RWPE1 (cell line): Measurements from ENCODE around the gene ATXN7.
A peak's percentile ranks its signal among the peaks of the same experiment; 100 is the strongest.

Experiments
- CTCF ChIA-PET: fragments of 350-600 bp; sonication (Branson Sonifier 250); formaldehyde crosslinking; extraction: SDS; loops from one replicate; lab custom pipeline; 2021; lab: Yijun Ruan, JAX
- POLR2A ChIA-PET: fragments of 400-600 bp; formaldehyde crosslinking; extraction: SDS; loops from one replicate; lab custom pipeline; 2020; ENCODE audit warnings: antibody characterized with exemption; ENCODE audit not compliant: low non-redundant PET; lab: Yijun Ruan, JAX
- DNase-seq: peaks from one replicate; pipeline ENCODE4 v3.0.0; 2012; ENCODE audit warnings: low spot score
- H3K27ac ChIP-seq: fragments of 450-650 bp; 2 replicates; pipeline ENCODE4 v1.5.1; 2017
- TF ChIP-seq, protein P1 (sequence below): fragments of 450-650 bp; conservative IDR thresholded peaks from 2 replicates; pipeline ENCODE4 v1.5.1; 2017; ENCODE audit warnings: low read depth, mild to moderate bottlenecking

ATXN7 gene

DNA sequence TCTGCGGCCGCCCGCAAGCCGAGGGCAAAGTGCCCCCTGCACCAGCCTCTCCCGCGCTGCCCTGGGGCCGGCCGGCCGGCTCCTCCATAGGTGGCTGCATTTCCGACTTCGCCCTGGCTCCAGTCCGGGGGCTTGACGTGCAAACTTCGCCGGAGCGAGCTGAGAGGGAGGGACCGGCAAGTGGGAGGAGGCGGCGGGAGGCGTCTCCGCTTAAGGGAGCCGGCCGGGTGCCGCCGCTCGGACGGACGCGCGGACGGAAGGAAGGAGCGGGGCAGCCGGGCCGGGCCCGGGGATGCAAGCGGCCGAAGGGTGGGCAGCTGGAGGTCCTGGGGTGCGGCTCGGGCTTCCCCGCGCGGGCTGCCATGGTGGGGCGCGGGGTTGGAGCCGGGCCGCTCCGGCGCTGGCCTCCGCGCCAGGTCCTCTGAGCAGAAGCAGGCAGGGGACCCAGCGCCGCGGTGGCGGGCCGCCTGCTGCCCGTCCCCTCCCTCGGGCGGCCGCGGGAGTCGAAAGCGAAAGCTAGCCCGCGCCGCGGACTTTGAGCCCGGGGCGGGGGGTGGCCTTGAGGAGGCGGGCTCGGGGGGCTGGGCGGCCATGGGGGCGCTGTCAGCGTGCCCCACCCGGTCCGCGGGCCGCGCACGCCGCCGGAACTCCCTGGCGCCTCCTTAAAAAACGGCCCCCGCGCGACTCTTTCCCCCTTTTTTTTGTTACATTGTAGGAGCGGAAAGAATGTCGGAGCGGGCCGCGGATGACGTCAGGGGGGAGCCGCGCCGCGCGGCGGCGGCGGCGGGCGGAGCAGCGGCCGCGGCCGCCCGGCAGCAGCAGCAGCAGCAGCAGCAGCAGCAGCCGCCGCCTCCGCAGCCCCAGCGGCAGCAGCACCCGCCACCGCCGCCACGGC is 48.5 kb downstream of the ATXN7 start, which contains the start of gene SCAANT1:
TSS of gene SCAANT1 (minus strand) at position 511 of the 895 bp plus-strand sequence.
- ChIA-PET POLR2A (no interaction called here), CTCF (interaction anchor here (0.6 to 1.0 kb wide), 2 partner anchors 43 to 722 kb away, joined by 3 read pairs; no protein-coding TSS in a partner anchor)
- DNase-seq = peak; percentile 79
- TF ChIP-seq, protein P1, sequence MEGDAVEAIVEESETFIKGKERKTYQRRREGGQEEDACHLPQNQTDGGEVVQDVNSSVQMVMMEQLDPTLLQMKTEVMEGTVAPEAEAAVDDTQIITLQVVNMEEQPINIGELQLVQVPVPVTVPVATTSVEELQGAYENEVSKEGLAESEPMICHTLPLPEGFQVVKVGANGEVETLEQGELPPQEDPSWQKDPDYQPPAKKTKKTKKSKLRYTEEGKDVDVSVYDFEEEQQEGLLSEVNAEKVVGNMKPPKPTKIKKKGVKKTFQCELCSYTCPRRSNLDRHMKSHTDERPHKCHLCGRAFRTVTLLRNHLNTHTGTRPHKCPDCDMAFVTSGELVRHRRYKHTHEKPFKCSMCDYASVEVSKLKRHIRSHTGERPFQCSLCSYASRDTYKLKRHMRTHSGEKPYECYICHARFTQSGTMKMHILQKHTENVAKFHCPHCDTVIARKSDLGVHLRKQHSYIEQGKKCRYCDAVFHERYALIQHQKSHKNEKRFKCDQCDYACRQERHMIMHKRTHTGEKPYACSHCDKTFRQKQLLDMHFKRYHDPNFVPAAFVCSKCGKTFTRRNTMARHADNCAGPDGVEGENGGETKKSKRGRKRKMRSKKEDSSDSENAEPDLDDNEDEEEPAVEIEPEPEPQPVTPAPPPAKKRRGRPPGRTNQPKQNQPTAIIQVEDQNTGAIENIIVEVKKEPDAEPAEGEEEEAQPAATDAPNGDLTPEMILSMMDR = peak; percentile 26; the same call in 1 of the 2 replicates
- peak within 1 kb of the TSS; percentile 96 for H3K27ac ChIP-seq

DNA sequence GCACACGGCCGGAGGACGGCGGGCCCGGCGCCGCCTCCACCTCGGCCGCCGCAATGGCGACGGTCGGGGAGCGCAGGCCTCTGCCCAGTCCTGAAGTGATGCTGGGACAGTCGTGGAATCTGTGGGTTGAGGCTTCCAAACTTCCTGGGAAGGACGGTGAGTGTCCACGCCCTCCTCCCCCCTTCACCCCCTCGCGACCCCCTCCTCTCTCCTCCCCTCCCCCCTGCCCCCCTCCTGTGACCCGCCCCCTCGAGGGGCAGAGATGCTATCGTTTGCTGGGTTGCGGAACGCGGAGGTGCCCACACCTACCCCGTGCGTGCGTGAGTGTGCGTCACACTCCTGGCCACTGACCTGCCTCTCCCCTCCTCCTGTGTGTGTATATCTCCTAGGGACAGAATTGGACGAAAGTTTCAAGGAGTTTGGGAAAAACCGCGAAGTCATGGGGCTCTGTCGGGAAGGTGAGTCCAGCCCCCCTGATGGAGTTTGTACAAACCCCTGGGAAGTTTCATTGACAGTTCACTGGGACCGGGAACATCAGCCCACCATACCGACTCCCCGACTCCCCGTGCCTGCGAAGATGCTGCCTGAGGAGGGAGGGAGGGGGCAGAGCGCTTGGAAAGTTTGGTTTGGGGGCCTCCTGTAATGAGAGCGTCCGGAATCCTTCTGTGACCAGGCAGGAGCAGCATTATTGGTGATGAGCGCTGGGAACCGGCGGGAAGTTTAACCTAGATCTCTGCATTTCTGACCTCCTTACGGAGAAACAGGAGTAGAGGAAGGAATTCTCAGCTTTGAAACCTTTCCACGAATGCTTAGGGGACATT is 49.3 kb downstream of the ATXN7 start:
- peak; percentile 60 for DNase-seq
- CTCF ChIA-PET = interaction anchor here (1.0 kb wide), 2 partner anchors 43 to 81 kb away, joined by 3 to 4 read pairs; no protein-coding TSS in a partner anchor

DNA sequence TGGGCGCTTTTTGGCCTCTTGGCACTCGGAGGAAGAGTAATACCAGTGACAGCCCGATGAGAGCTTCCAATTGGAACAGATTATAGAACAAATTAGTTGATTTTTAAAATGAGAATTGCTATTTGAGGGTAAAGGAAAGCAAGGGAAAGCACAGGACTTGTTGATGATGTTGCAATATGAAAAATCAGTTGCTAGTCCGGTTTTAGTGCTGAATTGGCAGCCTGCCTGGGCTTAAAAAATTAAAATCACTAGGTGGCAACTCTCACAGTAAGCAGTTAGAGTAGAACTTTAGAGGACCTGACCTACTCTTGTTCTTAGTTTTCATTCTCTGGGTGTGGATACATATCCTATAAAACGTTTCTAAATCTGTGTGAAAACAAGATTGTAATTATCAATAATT is 50.6 kb downstream of the ATXN7 start:
- CTCF ChIA-PET = interaction anchor here (1.0 kb wide), 1 partner anchor 80 kb away, joined by 4 read pairs; no protein-coding TSS in a partner anchor
- H3K27ac ChIP-seq = no peak overlapping the region
- TF ChIP-seq, protein P1 = no peak
- peak; percentile 8 for DNase-seq
- POLR2A ChIA-PET = no interaction called here

More for the DNA sequence above, 49.3 kb downstream of the ATXN7 start:
- peak overlapping the region; percentile 96 for H3K27ac ChIP-seq
- POLR2A ChIA-PET = no interaction called here
- TF ChIP-seq, protein P1 = no peak

DNA sequence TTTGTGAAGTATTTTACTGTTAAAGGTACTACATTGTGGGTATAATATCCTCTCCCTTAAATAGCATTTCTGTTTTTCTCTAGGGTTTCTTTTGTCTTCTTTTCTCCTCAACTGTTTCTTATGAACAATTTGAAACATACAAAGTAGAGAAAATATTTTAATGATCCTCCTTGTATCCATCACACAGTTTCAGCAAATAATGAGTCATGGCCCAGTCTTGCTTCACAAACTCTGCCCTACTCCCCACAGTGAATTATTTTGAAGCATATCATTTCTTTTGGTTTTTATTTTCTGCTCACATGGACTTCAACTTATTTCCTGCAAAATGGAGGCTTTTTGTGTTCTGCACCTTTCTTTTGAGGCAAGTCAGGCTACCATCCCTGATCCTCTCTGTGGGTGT is 54.7 kb downstream of the ATXN7 start:
- TF ChIP-seq, protein P1 = no peak
- DNase-seq = no peak
- POLR2A ChIA-PET = no interaction called here
- H3K27ac ChIP-seq = no peak overlapping the region
- CTCF ChIA-PET = no interaction called here

DNA sequence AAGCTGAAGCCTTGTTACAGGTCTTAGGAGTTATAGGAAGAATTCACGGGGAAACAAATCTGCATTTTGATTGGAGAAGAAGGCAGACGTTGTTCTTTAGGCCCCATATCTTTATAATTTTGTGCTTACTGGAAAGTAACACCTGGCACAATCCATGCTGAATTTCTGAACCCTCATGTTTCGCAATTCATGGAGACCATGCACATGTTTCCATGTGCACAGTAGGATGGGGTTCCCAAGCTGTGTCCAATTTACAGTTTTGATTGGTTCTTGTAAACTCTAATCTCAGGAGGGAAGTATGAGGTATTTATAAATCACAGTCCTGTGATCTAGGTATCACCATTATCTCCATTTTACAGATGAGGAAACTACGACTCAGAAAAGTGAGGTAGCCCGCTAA is 56.3 kb downstream of the ATXN7 start:
- CTCF ChIA-PET = no interaction called here
- H3K27ac ChIP-seq = no peak overlapping the region
- DNase-seq = no peak
- POLR2A ChIA-PET = no interaction called here
- TF ChIP-seq, protein P1 = no peak
